Loucy (cell line): ENCODE results near the gene GADD45B.

ENCODE experiments used
- CTCF ChIP-seq: fragments of 200-600 bp; sonication (generic); conservative IDR thresholded peaks from 2 replicates; pipeline ENCODE4 v1.5.1; 2014; ENCODE audit warnings: mild to moderate bottlenecking, antibody characterized with exemption, low read length
- EZH2phosphoT487 ChIP-seq: fragments of 200-600 bp; IDR thresholded peaks from 2 replicates; pipeline ENCODE4 v1.6.1; 2018; ENCODE audit warnings: antibody characterized with exemption, mild to moderate bottlenecking, moderate library complexity, borderline replicate concordance

DNA sequence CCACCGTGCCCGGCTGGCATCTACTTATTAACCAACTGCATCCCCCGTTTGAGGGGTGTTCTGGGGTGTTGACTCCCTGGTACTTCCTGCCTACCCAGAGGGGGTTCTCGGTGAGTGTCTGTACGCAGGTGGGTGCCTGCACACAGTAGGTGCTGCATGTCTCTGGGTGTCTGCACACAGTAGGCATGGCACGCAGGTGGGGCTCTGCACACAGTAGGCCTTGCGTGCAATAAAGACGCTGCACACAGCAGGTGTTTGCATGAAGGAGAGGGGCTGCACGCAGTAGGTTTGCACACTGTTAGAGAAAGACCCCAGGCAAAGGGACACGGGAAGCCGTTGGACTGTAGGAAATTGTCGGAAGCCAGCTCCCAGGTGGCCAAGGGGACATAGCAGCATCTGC is 11.2 kb downstream of the GADD45B start:
- TF ChIP-seq CTCF (no peak), EZH2phosphoT487 (no peak)
